H54 (cell line): ENCODE measurements around the gene FAM13B.

Source experiments
- DNase-seq: peaks from one replicate; pipeline ENCODE4 v3.0.0; 2011; ENCODE audit warnings: low spot score, mixed read lengths; ENCODE audit not compliant: insufficient read length
- FAIRE-seq: peaks from 3 replicates; lab custom pipeline; 2011; peaks lifted over from hg19 to GRCh38; lab: Jason Lieb, UNC
- POLR2A ChIP-seq: IDR thresholded peaks from 2 replicates; pipeline ENCODE4 v1.6.1; 2011; ENCODE audit warnings: low read depth, mild to moderate bottlenecking, low read length

FAM13B gene

GRCh38 chr5:137921931-137922330 lies 110.9 kb downstream of the FAM13B start:
- DNase-seq = no peak
- peak; percentile 45 for FAIRE-seq
- TF ChIP-seq POLR2A = no peak

GRCh38 chr5:137916923-137917322 lies 116.0 kb downstream of the FAM13B start:
- TF ChIP-seq POLR2A = no peak
- FAIRE-seq = no peak
- no peak for DNase-seq

- DNase-seq (no peak), FAIRE-seq (no peak)
- no peak for TF ChIP-seq POLR2A
Observed at GRCh38 chr5:137914758-137915157, 118.1 kb downstream of the FAM13B start.

- DNase-seq = no peak
- no peak for TF ChIP-seq POLR2A
- FAIRE-seq = no peak
Observed at GRCh38 chr5:137902408-137903133, 130.3 kb downstream of the FAM13B start.

GRCh38 chr5:137901011-137901817 lies 131.7 kb downstream of the FAM13B start:
- FAIRE-seq = no peak
- TF ChIP-seq POLR2A = no peak
- no peak for DNase-seq

- FAIRE-seq (no peak), DNase-seq (no peak)
- TF ChIP-seq POLR2A = no peak
Observed at GRCh38 chr5:137899493-137899892, 133.4 kb downstream of the FAM13B start.

- DNase-seq = no peak
- no peak for FAIRE-seq
- no peak for TF ChIP-seq POLR2A
Observed at GRCh38 chr5:137896560-137896959, 136.3 kb downstream of the FAM13B start.

- FAIRE-seq (no peak), DNase-seq (no peak)
- TF ChIP-seq POLR2A = no peak
Observed at GRCh38 chr5:137894586-137894985, 138.3 kb downstream of the FAM13B start.

- FAIRE-seq (no peak), DNase-seq (no peak)
- TF ChIP-seq POLR2A = no peak
Observed at GRCh38 chr5:137891849-137892248, 141.0 kb downstream of the FAM13B start.

GRCh38 chr5:137890845-137891244 lies 142.0 kb downstream of the FAM13B start:
- TF ChIP-seq POLR2A = no peak
- no peak for FAIRE-seq

GRCh38 chr5:137888863-137889759 lies 143.8 kb downstream of the FAM13B start, which contains the start of gene PKD2L2:
PKD2L2 (plus strand) TSS chr5:137889457; CDS start chr5:137889492, 35 bp downstream.
- TF ChIP-seq POLR2A = peak; percentile 88
- DNase-seq (peak; percentile 67), FAIRE-seq (peak; percentile 36)

More at GRCh38 chr5:137890845-137891244, 142.0 kb downstream of the FAM13B start:
- DNase-seq = no peak

- no peak for TF ChIP-seq POLR2A
- DNase-seq (no peak), FAIRE-seq (no peak)
Observed at GRCh38 chr5:137888466-137888862, 144.4 kb downstream of the FAM13B start.
